ENCODE data around the gene TMEM106C.

The TMEM106C gene

DNA sequence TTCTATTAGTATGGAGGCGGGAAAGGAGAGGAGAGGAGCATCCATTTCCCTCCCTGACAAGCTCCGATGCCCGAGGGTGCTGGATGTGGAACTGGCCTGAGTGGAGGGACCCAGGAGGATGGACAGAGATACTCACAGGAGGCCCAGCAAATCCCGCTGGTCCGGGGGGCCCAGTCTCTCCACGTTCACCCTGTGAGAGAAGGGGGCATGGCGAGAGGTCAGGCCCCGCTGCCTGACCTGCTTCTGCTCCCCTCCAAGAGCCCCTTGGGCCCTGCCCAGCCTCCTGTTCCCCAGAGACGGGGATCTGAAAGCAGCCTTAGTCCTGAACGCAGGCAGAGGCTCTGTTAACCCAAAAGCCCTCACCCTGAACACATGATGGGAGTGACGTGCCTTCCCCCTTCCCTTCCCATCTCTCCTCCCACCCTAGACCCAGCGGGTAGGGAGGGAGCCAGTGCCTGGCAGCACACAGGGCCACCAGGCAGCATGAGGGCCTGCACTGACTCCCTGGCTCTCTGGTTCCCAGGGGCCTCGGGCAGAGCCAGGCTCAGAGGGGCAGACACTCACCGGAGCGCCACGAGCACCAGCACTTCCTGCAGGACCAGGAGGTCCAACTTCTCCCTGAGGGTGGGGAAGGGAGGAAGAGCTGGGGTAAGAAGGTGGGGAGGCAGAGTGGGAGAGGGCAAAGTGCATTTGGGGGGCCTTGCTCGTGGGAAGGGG, 17.5 kb downstream of the TMEM106C start:
- DNase-seq, result no peak

DNA sequence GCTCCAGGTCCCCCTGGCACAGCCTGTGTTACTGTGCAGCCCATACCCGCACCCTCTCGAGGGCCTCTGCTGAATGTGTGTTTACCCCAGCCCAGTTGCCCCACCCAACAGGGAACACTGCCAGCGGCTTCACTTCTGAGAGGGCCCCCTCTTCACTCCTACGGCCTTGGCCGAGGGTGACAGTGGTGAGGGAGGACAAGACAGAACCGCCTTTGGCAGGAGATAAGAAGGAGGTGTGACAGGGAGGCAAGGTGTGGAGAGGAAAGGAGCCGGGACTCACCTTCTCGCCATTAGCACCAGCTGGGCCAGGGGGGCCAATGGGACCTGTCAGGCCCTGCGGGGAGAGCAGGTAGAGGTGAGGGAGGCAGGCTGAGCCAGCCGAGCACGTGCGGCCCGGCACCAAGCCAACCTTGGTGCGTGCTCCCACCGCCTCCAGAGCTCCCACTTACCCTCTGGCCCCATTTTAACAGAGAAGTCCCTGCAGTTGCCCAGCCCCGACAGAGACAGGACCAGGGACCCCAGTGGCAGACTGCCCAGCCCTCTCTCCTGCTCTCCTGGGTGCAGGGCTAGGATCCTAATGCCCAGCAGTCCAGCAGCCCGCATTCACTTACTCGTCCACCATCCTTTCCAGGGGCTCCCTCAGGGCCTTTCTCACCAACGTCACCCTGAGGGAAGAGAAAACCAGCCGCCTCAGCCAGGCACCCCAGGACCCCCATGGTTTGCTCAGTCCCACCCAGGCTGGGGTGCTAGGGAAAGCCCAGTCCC, 18.3 kb downstream of the TMEM106C start:
- DNase-seq, result no peak

DNA sequence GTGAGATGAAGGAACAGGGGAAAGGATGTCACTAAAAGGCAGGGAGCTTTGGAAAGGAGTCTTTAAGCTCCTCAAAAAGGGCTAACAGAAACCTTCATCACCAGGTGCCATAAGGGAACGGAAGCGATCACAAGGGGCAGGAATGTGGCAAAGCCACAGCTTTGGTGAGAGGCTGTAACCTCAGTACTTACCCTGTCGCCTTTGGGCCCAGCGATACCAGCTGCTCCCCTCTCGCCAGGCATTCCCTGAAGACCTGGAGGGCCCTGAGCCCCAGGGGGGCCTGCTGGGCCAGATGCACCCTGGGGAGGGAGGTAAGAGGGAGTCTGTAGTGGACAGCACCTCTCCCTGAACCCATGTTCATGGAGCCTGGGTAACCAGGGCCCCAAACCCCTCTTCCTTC, 18.9 kb downstream of the TMEM106C start:
- DNase-seq, result no peak

GRCh38 chr12:47982770-47983169, 19.4 kb downstream of the TMEM106C start:
- no peak for DNase-seq

GRCh38 chr12:47983541-47984115, 20.2 kb downstream of the TMEM106C start:
- no peak for DNase-seq

- DNase-seq, result no peak
Observed at GRCh38 chr12:47984331-47984801, 21.0 kb downstream of the TMEM106C start.

DNA sequence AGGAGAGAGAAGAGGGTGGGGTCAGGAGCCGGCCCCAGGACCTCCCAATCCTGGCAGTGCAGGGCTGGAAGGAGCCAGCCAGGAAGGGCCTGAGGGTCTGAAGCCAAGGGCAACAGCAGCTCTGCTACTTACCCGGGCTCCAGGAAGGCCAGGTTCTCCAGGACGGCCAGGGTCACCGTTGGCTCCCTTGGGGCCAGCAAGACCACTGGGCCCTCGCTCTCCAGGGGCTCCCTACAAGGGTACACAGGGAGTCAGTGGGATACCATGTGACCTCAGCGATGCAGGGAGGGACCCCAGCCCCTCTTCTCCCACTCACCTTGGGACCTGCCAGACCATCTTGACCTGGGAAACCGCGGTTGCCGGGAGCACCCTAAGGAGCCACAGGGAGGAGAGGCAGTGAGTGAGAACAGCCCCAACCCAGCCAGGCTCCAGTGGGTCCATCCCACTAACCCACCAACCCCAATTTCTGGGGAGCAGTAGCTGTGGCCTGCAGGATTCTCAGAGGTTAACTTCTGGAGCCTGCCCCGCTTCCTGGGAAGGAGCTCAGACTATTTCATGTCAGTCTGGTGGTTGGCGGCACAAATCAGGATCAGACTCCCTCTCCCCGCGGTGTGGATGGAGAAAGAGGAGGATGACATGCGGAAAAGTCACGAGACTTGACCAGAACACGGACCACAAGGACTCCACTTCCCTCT, 22.3 kb downstream of the TMEM106C start:
- no peak for DNase-seq

GRCh38 chr12:47986291-47986660, 22.9 kb downstream of the TMEM106C start:
- no peak for DNase-seq

DNA sequence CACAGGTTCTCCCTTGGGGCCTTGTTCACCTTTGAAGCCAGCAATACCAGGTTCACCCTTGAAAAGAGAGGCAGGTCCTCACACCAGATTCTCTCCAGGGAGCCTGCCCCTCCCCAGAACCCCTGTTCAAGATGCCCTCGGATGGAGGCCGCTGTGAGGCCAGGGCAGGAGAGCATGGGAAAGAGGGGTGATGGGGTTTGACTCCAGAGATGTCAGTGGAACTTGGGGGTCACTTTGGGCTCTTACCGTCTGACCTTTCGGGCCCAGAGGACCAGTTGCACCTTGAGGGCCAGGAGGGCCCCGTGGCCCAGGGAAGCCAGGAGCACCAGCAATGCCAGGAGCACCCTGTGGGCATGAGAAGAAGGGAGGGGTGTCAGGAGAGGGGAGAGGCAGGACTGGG, 23.4 kb downstream of the TMEM106C start:
- no peak for DNase-seq

- no peak for DNase-seq
Observed at GRCh38 chr12:47987411-47988072, 24.1 kb downstream of the TMEM106C start.

GRCh38 chr12:47988073-47989022, 25.0 kb downstream of the TMEM106C start:
- DNase-seq, result no peak

DNA sequence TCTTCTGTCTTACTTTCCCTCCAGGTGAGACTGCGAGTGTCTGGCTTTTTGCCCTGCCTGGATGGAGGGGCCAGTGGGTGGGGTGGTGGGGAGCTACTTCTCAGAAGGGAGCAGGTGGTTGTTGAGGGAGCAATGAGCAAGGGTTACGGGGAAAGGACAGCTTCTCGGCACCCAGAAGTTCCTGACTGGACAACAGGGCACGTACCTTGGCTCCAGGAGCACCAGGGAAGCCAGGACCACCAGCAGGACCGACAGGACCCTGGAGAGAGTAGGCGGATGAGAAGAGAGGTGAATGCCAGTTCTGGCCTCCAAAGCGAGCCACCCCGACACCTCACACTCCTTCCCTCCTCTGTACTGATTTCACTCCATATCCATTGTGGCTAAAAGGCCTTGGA, 25.6 kb downstream of the TMEM106C start:
- no peak for DNase-seq

- no peak for DNase-seq
Observed at GRCh38 chr12:47989666-47990065, 26.3 kb downstream of the TMEM106C start.

- no peak for DNase-seq
Observed at GRCh38 chr12:47990351-47991105, 27.1 kb downstream of the TMEM106C start.

DNA sequence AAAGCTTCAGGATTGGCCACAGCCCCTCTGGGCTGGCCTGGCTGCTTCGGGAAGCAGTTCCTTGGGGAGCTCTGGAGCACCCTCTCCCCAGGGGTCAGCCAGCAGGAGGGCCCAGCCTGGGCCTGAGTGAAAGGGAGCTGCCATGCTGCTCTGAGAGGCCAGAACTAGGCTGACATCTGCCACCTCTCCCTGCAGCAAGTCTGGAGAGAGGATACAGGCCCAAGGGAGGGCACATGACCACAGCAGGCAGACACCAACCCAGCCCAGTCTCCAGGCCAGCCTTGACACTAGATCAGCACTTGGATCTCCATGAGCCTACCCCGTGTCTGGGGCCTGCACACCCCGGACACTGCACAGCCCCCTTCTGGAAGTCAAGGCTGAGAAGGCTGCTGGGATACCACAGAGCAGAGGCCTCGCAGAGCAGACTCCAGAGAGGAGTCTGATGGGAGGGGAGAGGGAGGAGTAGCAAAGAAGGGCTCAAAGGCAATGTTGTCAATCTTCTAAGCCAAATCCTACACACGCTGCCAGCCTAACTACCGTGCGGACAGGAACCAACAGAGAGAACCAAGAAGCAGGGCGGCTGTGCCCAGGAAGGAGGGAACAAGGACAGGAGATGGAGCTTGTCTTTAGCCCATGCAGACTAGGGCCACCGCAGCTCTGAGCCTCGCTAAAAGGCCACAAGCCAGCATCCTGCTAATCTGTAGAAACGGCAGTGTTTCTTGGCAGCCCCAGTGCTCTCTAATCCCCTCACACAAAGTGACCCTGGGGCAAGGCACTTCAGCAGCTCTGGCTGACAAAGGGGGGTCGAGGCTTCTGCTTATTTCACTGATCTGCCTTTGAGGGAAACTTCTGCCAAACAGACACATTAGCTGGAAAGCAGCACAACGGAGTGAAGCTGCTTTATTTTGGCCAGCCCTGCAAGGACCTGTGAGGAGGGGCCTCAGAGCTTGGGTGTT, 28.0 kb downstream of the TMEM106C start:
- no peak for DNase-seq

- no peak for DNase-seq
Observed at GRCh38 chr12:47992776-47993175, 29.4 kb downstream of the TMEM106C start.

- DNase-seq, result no peak
Observed at GRCh38 chr12:47993491-47993890, 30.1 kb downstream of the TMEM106C start.

DNA sequence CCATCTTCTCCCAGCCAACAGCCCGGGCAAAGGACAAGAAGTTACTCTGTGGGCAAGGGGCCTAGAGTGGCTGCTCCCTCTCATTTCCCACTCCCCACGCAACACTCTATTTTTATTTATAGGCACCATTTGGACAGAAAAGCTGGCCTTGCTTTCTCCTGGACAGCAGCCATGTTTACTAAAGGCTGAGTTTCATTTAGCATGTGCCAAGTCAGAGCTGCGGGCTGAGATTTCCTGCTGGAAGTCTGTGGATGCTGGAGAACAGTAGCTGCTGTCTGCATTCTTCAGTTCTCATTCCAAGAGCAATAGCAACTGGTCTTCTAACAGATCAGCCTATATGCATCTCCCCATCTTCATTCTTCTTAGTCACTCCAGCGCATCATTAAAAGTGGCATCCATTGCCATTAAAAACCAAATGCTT, 32.6 kb downstream of the TMEM106C start:
- DNase-seq, result no peak

DNA sequence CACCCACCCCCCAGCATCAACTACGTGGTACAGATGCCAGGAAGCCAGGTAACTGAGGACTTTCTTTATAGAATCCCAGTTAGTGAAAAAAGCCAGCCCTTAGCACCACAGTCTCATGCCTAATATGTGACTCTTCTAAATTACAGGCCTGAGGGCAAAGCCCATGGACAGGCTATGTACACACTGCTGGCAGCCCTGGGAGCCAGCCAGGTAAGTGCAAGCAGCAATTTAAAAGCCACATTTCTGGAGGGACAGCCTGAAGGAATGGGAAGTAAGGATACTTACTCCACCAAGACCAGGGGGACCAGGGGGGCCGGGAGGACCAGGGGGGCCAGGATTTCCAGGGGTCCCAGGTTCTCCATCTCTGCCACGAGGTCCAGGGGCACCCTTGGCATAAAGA, 33.9 kb downstream of the TMEM106C start:
- no peak for DNase-seq

- no peak for DNase-seq
Observed at GRCh38 chr12:47999816-48000215, 36.4 kb downstream of the TMEM106C start.
